Motor neuron (in vitro differentiated cells): Measurements from ENCODE around the gene ARRB1. TPM values are rescaled to one million over a fixed set of nuclear protein-coding genes. Genes with fewer than 3 reads are reported as not detected.
A peak's percentile ranks its signal among the peaks of the same experiment; 100 is the strongest.

Source experiments
- ATAC-seq, 8 experiments: fragments of 200-7000 bp; cut with Tn5 transposase; replicated peaks in 6 of 8; 2 replicates each; pipeline ENCODE4 v1.8.0; 2021; ENCODE audit warnings: mild to moderate bottlenecking in 8 of 8, moderate library complexity in 8 of 8
- H3K27ac ChIP-seq, 2 donors: fragments of 250-450 bp; sonication (Bioruptor Pico); 2 replicates each; pipeline ENCODE4 v1.9.0; 2021; ENCODE audit warnings: antibody characterized with exemption in 2 of 2, mild to moderate bottlenecking in 2 of 2, moderate library complexity in 1 of 2
- H3K4me1 ChIP-seq, 2 donors: fragments of 250-450 bp; sonication (Bioruptor Pico); replicated peaks in 1 of 2; 2 replicates each; pipeline ENCODE4 v1.6.1; 2021; ENCODE audit warnings: antibody characterized with exemption in 2 of 2, mild to moderate bottlenecking in 2 of 2, moderate library complexity in 1 of 2
- H3K4me3 ChIP-seq, 5 donors: fragments of 250-450 bp; sonication (Bioruptor Pico); 2 replicates each; pipeline ENCODE4 v1.9.0; 2021; ENCODE audit warnings: antibody characterized with exemption in 5 of 5, mild to moderate bottlenecking in 5 of 5, moderate library complexity in 4 of 5
- WGBS, 10 experiments: fragments of 450-650 bp; shearing (Covaris generic); methylation state at CpG; one replicate each; pipeline ENCODE4 v1.0.0; 2022; 5-methylcytosine and 5-hydroxymethylcytosine counted together
- in situ Hi-C, 9 experiments: fragments of 400-800 bp; cut with MboI; loops; one replicate each; pipeline ENCODE4 v1.15.0; 2021; ENCODE audit warnings: low sequenced_read_pairs in 9 of 9, low pct_unique_long_range_greater_than_20kb in 2 of 9; ENCODE audit not compliant: unreplicated experiment in 9 of 9
- total RNA-seq, 8 experiments: library from RNA; unstranded; fragments of 300-600 nt; gene quantifications; 2 replicates each; pipeline versions ENCODE4 v1.2.3 to v1.2.4, GENCODE V29; 2022

The ARRB1 gene
- total RNA-seq, 8 experiments from 2014 or later, result 5.6 to 20.3 (median 14.0) TPM

- Histone ChIP-seq H3K4me3 (peak overlapping the region; percentile 47 to 62 (median 50)), H3K4me1 (peaks cover 6 to 11% of the 10 kb centered on the region in 2 donors), H3K27ac (peak overlapping the region; percentile 30 to 69)
- in situ Hi-C loops, result loop anchor here (10.0 to 25.0 kb wide), 5 partner anchors 96 to 304 kb away; partner anchors contain the start of genes SPCS2 (in 2 of the 9) and XRRA1 (in 2 of the 9)
- ATAC-seq, result peak; percentile 76 to 92 (median 88)
- WGBS, 10 experiments, result 0 to 2% (median 0%) methylated on average over 11 to 27 of the region's 140 CpGs; no CpG with 5 or more reads in 7 of the 10 experiments
Observed at GRCh38 chr11:75241036-75241905, 110.2 kb downstream of the ARRB1 start.

DNA sequence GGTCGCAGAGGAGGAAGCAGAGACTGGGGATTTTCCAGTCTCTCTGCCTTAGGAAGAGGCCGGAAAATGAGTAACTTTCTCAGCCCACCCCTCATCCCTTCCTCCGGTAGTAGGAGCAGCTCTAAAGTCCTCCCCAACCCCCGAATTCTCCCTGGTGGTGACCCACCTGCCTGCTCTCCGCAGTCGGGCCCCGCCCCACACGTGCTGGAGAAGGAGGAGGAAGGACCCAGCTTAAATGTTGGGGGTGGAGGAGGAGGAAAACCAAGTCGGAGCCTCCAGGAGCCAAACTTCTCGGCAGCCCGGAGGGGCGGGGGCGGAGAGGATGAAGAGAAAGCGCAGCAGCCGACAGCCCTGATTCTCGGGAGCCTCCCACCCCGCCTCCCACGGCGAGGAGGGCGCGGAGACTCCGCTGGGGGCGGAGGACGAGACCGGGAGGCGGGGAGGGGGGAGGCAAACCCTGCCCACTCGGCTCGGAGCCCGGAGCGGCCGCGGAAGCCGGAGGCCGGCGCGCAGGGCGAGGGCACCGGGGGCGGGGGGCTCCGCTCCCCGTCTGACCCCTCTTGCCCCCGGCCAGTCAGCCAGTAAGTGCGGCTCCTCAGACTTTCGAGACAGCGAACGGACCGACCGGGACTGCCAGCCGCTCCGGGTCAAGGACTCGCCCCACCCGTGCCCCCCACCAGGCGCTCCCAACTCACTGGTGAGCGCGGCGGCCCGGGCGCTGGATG, 111.0 kb downstream of the ARRB1 start, which contains the start of gene TPBGL:
TPBGL (plus strand) TSS at position 464 of the 725 bp plus-strand sequence. CDS start 276 bp downstream, outside the sequence.
- 25 to 40% methylated on average over 1 to 2 of the region's 58 CpGs; no CpG with 5 or more reads in 8 of the 10 experiments for WGBS, 10 experiments

DNA sequence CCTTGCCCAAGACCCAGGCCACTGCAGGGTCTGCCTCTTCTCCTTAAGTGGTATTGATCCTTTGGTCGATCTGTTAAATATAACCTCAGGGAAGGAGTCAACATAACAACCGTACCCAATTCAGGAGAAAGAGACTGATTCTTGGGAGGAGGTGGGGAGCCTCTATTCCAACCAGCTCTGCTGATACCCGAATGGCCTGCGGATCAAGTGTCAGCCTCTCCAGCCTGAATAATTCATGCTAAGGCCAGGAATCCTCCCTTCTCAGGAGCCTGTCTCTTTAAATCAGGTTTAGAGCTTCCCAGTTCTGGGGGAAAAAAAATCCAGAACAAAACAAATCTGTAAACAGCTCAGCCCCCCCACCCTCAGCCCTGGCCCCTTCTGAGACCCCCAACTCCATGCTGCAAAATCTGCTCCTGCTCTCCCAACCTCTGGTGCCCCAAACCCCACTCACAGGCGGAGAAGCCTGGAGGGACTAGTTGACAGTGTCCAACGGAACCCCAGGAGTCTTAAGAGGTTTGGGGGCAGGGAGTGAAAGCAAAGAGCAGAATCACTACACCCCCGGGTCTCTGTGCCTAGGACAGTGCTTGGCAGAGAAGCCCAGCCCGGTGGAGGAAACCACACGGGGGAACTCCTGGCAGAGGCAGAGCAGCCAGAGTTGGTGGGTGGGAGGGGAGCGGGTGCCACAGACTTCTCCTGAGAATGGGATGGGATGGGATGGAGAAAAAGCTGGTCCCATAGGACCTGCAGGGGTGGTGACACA, 111.8 kb downstream of the ARRB1 start:
- 0 to 25% (median 14%) methylated on average over 1 to 3 of the region's 10 CpGs; no CpG with 5 or more reads in 5 of the 10 experiments for WGBS, 10 experiments
- H3K4me1 ChIP-seq, result peaks cover 10 to 18% of the 10 kb centered on the region in 2 donors
- peak in 3 of 8 experiments; percentile 10 to 22 (median 11) for ATAC-seq
- peak overlapping the region; percentile 47 to 62 (median 50) for H3K4me3 ChIP-seq
- H3K27ac ChIP-seq, result no peak overlapping the region
- in situ Hi-C loops, result loop anchor here (10.0 to 25.0 kb wide), 5 partner anchors 95 to 302 kb away; partner anchors contain the start of genes SPCS2 (in 2 of the 9) and XRRA1 (in 2 of the 9)

More for the DNA sequence above, 111.0 kb downstream of the ARRB1 start, which contains the start of gene TPBGL:
- Histone ChIP-seq H3K4me3 (peak within 1 kb of the TSS; percentile 47 to 62 (median 50)), H3K4me1 (peaks cover 10 to 17% of the 10 kb centered on the region in 2 donors), H3K27ac (peak within 1 kb of the TSS; percentile 30 to 69)
- peak in 7 of 8 experiments; percentile 1 to 14 (median 8) for ATAC-seq
- in situ Hi-C loops, result loop anchor here (10.0 to 25.0 kb wide), 5 partner anchors 96 to 303 kb away; partner anchors contain the start of genes SPCS2 (in 2 of the 9) and XRRA1 (in 2 of the 9)

DNA sequence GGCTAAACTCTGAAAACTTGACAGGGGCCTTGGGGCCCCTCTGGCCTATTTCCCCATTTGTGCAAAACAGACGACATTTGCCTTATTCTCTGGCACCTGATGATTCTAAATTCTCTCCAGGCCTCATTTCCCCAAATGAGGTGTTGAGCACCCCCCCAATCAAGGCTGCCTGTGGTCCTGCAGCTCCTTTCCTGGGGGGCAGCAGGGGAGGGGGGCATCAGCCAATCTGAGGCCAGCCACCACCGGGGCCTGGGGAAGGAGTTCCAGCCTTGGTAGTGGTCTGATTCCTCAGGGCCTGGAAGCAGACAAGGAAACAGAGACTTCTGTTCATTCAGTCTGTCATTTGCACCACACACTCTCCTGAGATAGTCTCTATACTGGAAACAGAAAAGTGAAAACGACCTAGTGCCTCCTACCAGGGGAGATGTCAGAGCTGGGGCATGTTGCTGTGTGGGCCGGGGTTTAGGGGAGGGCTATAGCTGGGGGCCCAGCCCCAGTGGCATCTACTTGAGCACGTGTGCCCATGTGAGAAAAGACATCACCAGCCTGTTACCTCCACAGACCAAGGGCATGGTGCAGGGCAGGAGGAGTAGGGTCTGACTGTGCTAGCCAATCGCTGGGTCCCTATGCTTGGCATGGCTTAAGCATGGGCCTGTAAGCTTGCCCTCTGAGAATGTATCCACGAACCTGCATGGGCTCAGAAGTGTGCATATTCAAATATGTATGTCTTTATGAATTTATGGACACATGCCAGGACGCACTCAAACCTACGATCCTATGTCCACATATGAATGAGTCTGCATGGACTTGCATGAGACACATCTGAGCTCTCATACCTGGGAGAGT, 112.6 kb downstream of the ARRB1 start:
- WGBS, 10 experiments, result 0 to 100% (median 60%) methylated on average over 1 to 5 of the region's 9 CpGs; no CpG with 5 or more reads in 3 of the 10 experiments
- Histone ChIP-seq H3K4me3 (no peak overlapping the region), H3K4me1 (peaks cover 10 to 18% of the 10 kb centered on the region in 2 donors), H3K27ac (no peak overlapping the region)
- ATAC-seq, result peak in 2 of 8 experiments; percentile 2 to 65
- in situ Hi-C loops, result loop anchor here in 8 of 9 experiments (25.0 kb wide), 3 partner anchors 102 to 302 kb away; partner anchors contain the start of genes SPCS2 (in 2 of the 8) and XRRA1 (in 2 of the 8)

- ATAC-seq, result no peak
- Histone ChIP-seq H3K4me1 (peaks cover 10 to 18% of the 10 kb centered on the region in 2 donors), H3K27ac (no peak overlapping the region), H3K4me3 (no peak overlapping the region)
- 67 to 70% methylated on average over 1 to 2 of the region's 8 CpGs; no CpG with 5 or more reads in 8 of the 10 experiments for WGBS, 10 experiments
- in situ Hi-C loops, result loop anchor here in 8 of 9 experiments (25.0 kb wide), 3 partner anchors 100 to 300 kb away; partner anchors contain the start of genes SPCS2 (in 2 of the 8) and XRRA1 (in 2 of the 8)
Observed at GRCh38 chr11:75237050-75237449, 114.4 kb downstream of the ARRB1 start.

DNA sequence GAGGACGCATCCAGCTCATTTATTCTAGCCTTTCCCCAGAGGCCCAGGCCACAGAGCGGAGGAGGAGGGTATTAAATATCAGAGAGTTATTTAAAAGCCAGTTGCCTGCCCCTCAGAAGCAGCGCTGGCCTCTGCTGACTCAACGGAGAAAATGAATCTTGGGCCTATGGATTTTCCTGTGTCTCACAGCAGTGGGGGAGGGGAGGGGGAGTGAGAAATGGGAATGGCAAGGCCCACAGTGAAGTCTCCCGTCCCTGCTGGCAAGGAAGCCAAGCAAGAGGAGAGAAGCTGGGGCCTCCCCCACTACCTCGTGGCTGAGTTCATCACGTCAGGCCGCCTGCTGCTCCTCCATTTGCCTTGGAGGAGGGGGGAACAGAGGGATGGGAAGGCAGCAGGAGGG, 115.4 kb downstream of the ARRB1 start:
- Histone ChIP-seq H3K4me3 (no peak overlapping the region), H3K4me1 (peaks cover 10 to 26% of the 10 kb centered on the region in 2 donors), H3K27ac (peak overlapping the region; percentile 79 to 80)
- 0 to 63% (median 27%) methylated on average over 1 to 7 of the region's 8 CpGs; no CpG with 5 or more reads in 4 of the 10 experiments for WGBS, 10 experiments
- in situ Hi-C loops, result loop anchor here in 8 of 9 experiments (25.0 kb wide), 3 partner anchors 99 to 299 kb away; partner anchors contain the start of genes SPCS2 (in 2 of the 8) and XRRA1 (in 2 of the 8)
- ATAC-seq, result peak in 5 of 8 experiments; percentile 83 to 87 (median 85)

GRCh38 chr11:75233754-75234172, 117.7 kb downstream of the ARRB1 start:
- Histone ChIP-seq H3K4me1 (peaks cover 10 to 29% of the 10 kb centered on the region in 2 donors), H3K4me3 (no peak overlapping the region), H3K27ac (no peak overlapping the region)
- in situ Hi-C loops, result loop anchor here in 8 of 9 experiments (25.0 kb wide), 3 partner anchors 96 to 296 kb away; partner anchors contain the start of genes SPCS2 (in 2 of the 8) and XRRA1 (in 2 of the 8)
- WGBS, 10 experiments, result 30 to 100% (median 60%) methylated on average over 1 to 3 of the region's 3 CpGs; no CpG with 5 or more reads in 3 of the 10 experiments
- peak in 3 of 8 experiments; percentile 60 to 66 (median 61) for ATAC-seq

DNA sequence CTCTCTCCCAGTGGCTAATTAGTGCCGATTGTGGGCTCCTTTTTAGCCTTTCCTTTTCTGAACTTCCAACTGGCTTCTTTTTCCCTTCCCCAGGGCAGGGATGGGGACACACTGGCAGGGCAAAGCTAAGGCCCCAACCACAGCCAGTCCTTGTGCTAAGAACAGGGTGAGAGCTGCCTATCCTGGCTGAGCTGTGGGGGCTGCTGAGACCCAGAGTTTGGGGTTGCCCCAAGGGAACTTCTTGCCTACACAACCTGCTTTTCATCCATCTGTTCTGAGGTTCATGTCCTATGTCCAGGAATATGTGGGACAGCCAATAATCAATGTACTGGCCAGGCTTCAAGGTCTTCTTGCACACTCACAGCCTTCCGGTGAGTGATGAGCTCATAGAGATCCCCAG, 120.8 kb downstream of the ARRB1 start:
- Histone ChIP-seq H3K27ac (no peak overlapping the region), H3K4me1 (peaks cover 1 to 17% of the 10 kb centered on the region in 2 donors), H3K4me3 (no peak overlapping the region)
- in situ Hi-C loops, result loop anchor here in 8 of 9 experiments (25.0 kb wide), 3 partner anchors 93 to 293 kb away; partner anchors contain the start of genes SPCS2 (in 2 of the 8) and XRRA1 (in 2 of the 8)
- no peak for ATAC-seq
- WGBS, 10 experiments, result 0 to 100% (median 78%) methylated on average over 1 to 2 of the region's 2 CpGs; no CpG with 5 or more reads in 4 of the 10 experiments

DNA sequence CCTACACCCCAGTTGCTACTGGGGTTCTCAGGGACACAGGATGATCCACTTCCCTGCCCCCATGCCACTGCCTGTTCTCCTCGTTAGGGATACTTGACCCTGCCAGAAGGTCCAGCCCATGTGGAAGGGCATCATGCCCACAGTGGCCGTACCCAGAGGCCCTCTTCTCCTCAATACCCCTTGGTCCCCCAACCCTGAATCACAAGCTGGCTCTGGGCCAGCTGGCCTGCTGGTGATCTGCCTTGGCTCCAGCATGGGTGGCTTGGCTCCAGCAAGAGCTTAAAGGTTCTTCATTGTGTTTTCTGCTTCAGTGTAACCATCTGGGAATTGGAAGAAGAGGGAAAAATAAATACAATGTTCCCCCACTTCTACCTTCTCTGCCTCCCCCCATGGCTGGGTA, 122.0 kb downstream of the ARRB1 start:
- WGBS, 10 experiments, result 83 to 86% methylated on average over 1 of the region's 2 CpGs; no CpG with 5 or more reads in 8 of the 10 experiments
- Histone ChIP-seq H3K27ac (no peak overlapping the region), H3K4me1 (peaks cover 0 to 14% of the 10 kb centered on the region in 2 donors), H3K4me3 (no peak overlapping the region)
- ATAC-seq, result no peak
- in situ Hi-C loops, result loop anchor here in 8 of 9 experiments (25.0 kb wide), 3 partner anchors 92 to 292 kb away; partner anchors contain the start of genes SPCS2 (in 2 of the 8) and XRRA1 (in 2 of the 8)

- peaks cover 0 to 3% of the 10 kb centered on the region in 2 donors for H3K4me1 ChIP-seq
- 71 to 100% (median 80%) methylated on average over 1 of the region's 4 CpGs; no CpG with 5 or more reads in 7 of the 10 experiments for WGBS, 10 experiments
- in situ Hi-C loops, result loop anchor here in 8 of 9 experiments (25.0 kb wide), 3 partner anchors 88 to 288 kb away; partner anchors contain the start of genes SPCS2 (in 2 of the 8) and XRRA1 (in 2 of the 8)
- no peak overlapping the region for H3K27ac ChIP-seq
- no peak overlapping the region for H3K4me3 ChIP-seq
- ATAC-seq, result no peak
Observed at GRCh38 chr11:75225794-75226193, 125.7 kb downstream of the ARRB1 start.
